B cell (primary cell): ENCODE data around the gene WDR75. TPM values are rescaled to one million over a fixed set of nuclear protein-coding genes. Genes with fewer than 3 reads are reported as not detected.

Experiments used
- ATAC-seq: fragments of 200-7000 bp; cut with Tn5 transposase; one replicate; pipeline ENCODE4 v1.10.0; 2021; ENCODE audit warnings: low read depth, mild to moderate bottlenecking, moderate number of reproducible peaks, moderate library complexity
- CTCF ChIA-PET: fragments of 350-600 bp; sonication (Branson Sonifier 250); formaldehyde crosslinking; loops from one replicate; lab custom pipeline; 2021; ENCODE audit warnings: antibody characterized with exemption, inconsistent platforms; lab: Charles Lee
- POLR2A ChIA-PET: fragments of 350-600 bp; sonication (Branson Sonifier 250); formaldehyde crosslinking; loops from one replicate; lab custom pipeline; 2021; ENCODE audit warnings: antibody characterized with exemption; lab: Charles Lee
- DNase-seq: peaks from one replicate; pipeline ENCODE4 v3.0.0; 2013
- H2AFZ ChIP-seq: 2 replicates; pipeline ENCODE4 v1.6.1; 2012; ENCODE audit warnings: mild to moderate bottlenecking, low read depth, low read length; ENCODE audit not compliant: insufficient read depth, poor library complexity, severe bottlenecking
- H3K27ac ChIP-seq, 2 donors: 1 replicate in 1 of 2; 2 replicates in 1 of 2; pipeline ENCODE4 v1.5.1; 2012 to 2013; ENCODE audit warnings: low read length in 2 of 2, mild to moderate bottlenecking in 2 of 2, moderate library complexity in 1 of 2
- H3K27me3 ChIP-seq, 4 experiments: fragments of 200-600 bp in 1 of 4; sonication (generic) in 1 of 4; replicated peaks in 1 of 4; 1 replicate in 2 of 4; 2 replicates in 2 of 4; pipeline versions ENCODE4 v1.6.1 to v1.7.0; 2013 to 2016; ENCODE audit warnings: low read length in 3 of 4, mild to moderate bottlenecking in 2 of 4, mixed read lengths in 1 of 4, moderate library complexity in 1 of 4; ENCODE audit not compliant: insufficient read depth in 4 of 4, control insufficient read depth in 3 of 4; ENCODE audit errors: control extremely low read depth in 1 of 4
- H3K36me3 ChIP-seq, 2 experiments: replicated peaks in 1 of 2; 1 replicate in 1 of 2; 2 replicates in 1 of 2; pipeline versions ENCODE4 v1.6.1 to v1.7.1; 2013; ENCODE audit warnings: low read length in 1 of 2; ENCODE audit not compliant: insufficient read depth in 2 of 2, control insufficient read depth in 1 of 2; ENCODE audit errors: control extremely low read depth in 1 of 2, extremely low read depth in 1 of 2
- H3K4me1 ChIP-seq, 2 donors: fragments of 200-600 bp in 1 of 2; sonication (generic) in 1 of 2; 1 replicate in 1 of 2; 2 replicates in 1 of 2; pipeline versions ENCODE4 v1.5.1 to v1.6.1; 2013 to 2017; ENCODE audit warnings: low read length in 2 of 2; ENCODE audit not compliant: control insufficient read depth in 2 of 2, insufficient read depth in 2 of 2
- H3K4me2 ChIP-seq: replicated peaks from 2 replicates; pipeline ENCODE3; 2012; ENCODE audit warnings: mild to moderate bottlenecking, low read depth, low read length; ENCODE audit not compliant: poor library complexity, severe bottlenecking
- H3K4me3 ChIP-seq, 5 experiments: fragments of 200-600 bp in 1 of 5; sonication (generic) in 1 of 5; 1 replicate in 3 of 5; 2 replicates in 2 of 5; pipeline versions ENCODE4 v1.5.1 to v1.7.0; 2011 to 2016; ENCODE audit warnings: low read length in 4 of 5, mild to moderate bottlenecking in 4 of 5, low read depth in 2 of 5, control low read depth in 1 of 5, moderate library complexity in 1 of 5; ENCODE audit not compliant: insufficient read depth in 1 of 5; ENCODE audit errors: control extremely low read depth in 1 of 5, extremely low read depth in 1 of 5
- H3K79me2 ChIP-seq: fragments of 200-600 bp; sonication (generic); one replicate; pipeline ENCODE4 v1.6.0; 2016; ENCODE audit warnings: low read length; ENCODE audit not compliant: control insufficient read depth, insufficient read depth
- H3K9ac ChIP-seq: fragments of 200-600 bp; sonication (generic); 2 replicates; pipeline ENCODE4 v1.6.1; 2017; ENCODE audit warnings: mild to moderate bottlenecking, low read length, moderate library complexity
- H3K9me3 ChIP-seq, 3 donors: one replicate each; pipeline versions ENCODE4 v1.6.1 to v1.7.1; 2013; ENCODE audit warnings: low read length in 2 of 3; ENCODE audit not compliant: control insufficient read depth in 2 of 3, insufficient read depth in 1 of 3; ENCODE audit errors: control extremely low read depth in 1 of 3
- H4K20me1 ChIP-seq: 2 replicates; pipeline ENCODE4 v1.6.0; 2012; ENCODE audit warnings: mild to moderate bottlenecking, low read length; ENCODE audit not compliant: insufficient read depth, control insufficient read depth, poor library complexity, severe bottlenecking
- H3K27ac Mint-ChIP-seq: one replicate; pipeline ENCODE4 v1.8.0; 2021; ENCODE audit warnings: mixed read lengths
- H3K27me3 Mint-ChIP-seq: one replicate; pipeline ENCODE4 v1.8.0; 2021; ENCODE audit warnings: mixed read lengths
- H3K4me1 Mint-ChIP-seq: one replicate; pipeline ENCODE4 v1.8.0; 2021; ENCODE audit warnings: mixed read lengths
- H3K4me3 Mint-ChIP-seq: one replicate; pipeline ENCODE4 v1.8.0; 2021; ENCODE audit warnings: mixed read lengths
- H3K9me3 Mint-ChIP-seq: one replicate; pipeline ENCODE4 v1.8.0; 2022; ENCODE audit warnings: mixed read lengths; ENCODE audit not compliant: insufficient read depth
- EZH2 ChIP-seq: IDR thresholded peaks from 2 replicates; pipeline ENCODE4 v1.6.1; 2012; ENCODE audit warnings: borderline replicate concordance, low read depth, mild to moderate bottlenecking, moderate library complexity, low read length; ENCODE audit not compliant: insufficient read depth, poor library complexity, severe bottlenecking
- WGBS: methylation state at CpG from one replicate; pipeline ENCODE4 v1.1.5; 2013; ENCODE audit warnings: missing lambda C conversion rate; ENCODE audit not compliant: insufficient coverage; 5-methylcytosine and 5-hydroxymethylcytosine counted together
- intact Hi-C: fragments of 100-400 bp; cut with micrococcal nuclease; formaldehyde crosslinking; loops from one replicate; pipeline ENCODE4 v1.10.0; 2022
- polyA plus RNA-seq: library from polyadenylated mRNA; depleted of rRNA; stranded (reverse); fragments of >200 nt; gene quantifications from 2 replicates; pipeline ENCODE4 v1.2.3, GENCODE V29; 2012
- total RNA-seq, 2 donors: library from RNA; stranded (reverse); fragments of 120-200 nt in 1 of 2; gene quantifications; 1 replicate in 1 of 2; 2 replicates in 1 of 2; pipeline versions ENCODE4 v1.2.3 to v1.2.4, GENCODE V29; 2013 to 2022
- TF ChIP-seq, protein P1 (sequence below): fragments of 200-600 bp; IDR thresholded peaks from one replicate; pipeline ENCODE4 v1.8.0; 2022; ENCODE audit warnings: antibody characterized with exemption, mild to moderate bottlenecking

The WDR75 gene
- total and polyA plus RNA-seq, 2 donors (not counting 1 experiment from before 2014, with no cell fraction given) = 17.6 to 51.2 TPM

DNA sequence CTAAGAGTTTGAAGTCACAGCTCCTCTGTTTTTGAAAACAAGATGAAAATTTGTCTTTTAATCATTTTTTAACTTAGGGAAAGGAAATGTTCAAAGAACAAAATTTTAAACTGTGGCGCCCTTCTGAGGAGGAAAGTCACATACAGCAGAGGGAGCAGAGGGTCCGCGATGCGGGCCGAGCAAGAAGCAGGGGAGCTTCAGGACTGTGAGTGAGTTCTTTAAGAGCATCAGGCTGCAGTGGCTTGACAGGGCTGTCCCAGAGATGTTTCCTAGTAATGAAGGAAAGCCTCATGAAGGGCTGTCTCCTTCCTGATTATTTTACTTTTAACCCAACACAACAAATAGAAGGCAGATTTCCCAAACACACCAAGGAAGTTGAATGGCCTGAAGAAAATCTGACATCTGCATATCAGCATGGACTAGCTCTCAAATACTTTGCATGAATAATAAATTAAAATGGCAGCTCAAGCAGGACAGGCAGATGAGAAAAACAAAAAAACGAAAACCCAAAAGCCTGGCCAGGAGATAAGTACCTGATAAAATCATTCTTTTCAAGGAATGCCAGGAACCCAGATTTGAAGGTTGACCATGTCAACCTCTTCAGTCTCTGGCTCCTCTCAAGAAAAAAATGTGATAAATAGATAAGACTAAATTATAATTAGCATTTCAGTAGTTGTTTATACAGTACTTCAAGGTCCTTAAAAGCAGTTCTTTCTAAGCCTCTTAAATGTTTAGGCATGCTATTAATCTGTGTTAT lies 78.5 kb downstream of the WDR75 start:
- no peaks in the 10 kb centered on the region for H3K79me2 ChIP-seq
- H3K4me1 ChIP-seq = no peaks in the 10 kb centered on the region
- H3K36me3 ChIP-seq = no peaks in the 10 kb centered on the region
- intact Hi-C loops = no loop called here
- 100% methylated on average over 5 of the region's 6 CpGs for WGBS
- H3K27me3 ChIP-seq = no peaks in the 10 kb centered on the region
- Mint-ChIP-seq H3K4me1 (no peaks in the 10 kb centered on the region), H3K4me3 (no peak overlapping the region), H3K27me3 (peaks cover 7% of the 10 kb centered on the region), H3K27ac (no peak overlapping the region), H3K9me3 (no peaks in the 10 kb centered on the region)
- no peak overlapping the region for H3K4me3 ChIP-seq
- no peak overlapping the region for H3K9ac ChIP-seq
- no peaks in the 10 kb centered on the region for H3K9me3 ChIP-seq
- H3K27ac ChIP-seq = no peak overlapping the region
- H4K20me1 ChIP-seq = no peaks in the 10 kb centered on the region
- DNase-seq = no peak
- TF ChIP-seq EZH2 = no peak
- TF ChIP-seq, protein P1, sequence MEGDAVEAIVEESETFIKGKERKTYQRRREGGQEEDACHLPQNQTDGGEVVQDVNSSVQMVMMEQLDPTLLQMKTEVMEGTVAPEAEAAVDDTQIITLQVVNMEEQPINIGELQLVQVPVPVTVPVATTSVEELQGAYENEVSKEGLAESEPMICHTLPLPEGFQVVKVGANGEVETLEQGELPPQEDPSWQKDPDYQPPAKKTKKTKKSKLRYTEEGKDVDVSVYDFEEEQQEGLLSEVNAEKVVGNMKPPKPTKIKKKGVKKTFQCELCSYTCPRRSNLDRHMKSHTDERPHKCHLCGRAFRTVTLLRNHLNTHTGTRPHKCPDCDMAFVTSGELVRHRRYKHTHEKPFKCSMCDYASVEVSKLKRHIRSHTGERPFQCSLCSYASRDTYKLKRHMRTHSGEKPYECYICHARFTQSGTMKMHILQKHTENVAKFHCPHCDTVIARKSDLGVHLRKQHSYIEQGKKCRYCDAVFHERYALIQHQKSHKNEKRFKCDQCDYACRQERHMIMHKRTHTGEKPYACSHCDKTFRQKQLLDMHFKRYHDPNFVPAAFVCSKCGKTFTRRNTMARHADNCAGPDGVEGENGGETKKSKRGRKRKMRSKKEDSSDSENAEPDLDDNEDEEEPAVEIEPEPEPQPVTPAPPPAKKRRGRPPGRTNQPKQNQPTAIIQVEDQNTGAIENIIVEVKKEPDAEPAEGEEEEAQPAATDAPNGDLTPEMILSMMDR = no peak
- ChIA-PET POLR2A (no interaction called here), CTCF (interaction anchor here (1.2 kb wide), 1 partner anchor 10 kb away, joined by 3 read pairs; no protein-coding TSS in a partner anchor)
- H2AFZ ChIP-seq = no peak overlapping the region
- H3K4me2 ChIP-seq = no peak overlapping the region
- ATAC-seq = no peak

DNA sequence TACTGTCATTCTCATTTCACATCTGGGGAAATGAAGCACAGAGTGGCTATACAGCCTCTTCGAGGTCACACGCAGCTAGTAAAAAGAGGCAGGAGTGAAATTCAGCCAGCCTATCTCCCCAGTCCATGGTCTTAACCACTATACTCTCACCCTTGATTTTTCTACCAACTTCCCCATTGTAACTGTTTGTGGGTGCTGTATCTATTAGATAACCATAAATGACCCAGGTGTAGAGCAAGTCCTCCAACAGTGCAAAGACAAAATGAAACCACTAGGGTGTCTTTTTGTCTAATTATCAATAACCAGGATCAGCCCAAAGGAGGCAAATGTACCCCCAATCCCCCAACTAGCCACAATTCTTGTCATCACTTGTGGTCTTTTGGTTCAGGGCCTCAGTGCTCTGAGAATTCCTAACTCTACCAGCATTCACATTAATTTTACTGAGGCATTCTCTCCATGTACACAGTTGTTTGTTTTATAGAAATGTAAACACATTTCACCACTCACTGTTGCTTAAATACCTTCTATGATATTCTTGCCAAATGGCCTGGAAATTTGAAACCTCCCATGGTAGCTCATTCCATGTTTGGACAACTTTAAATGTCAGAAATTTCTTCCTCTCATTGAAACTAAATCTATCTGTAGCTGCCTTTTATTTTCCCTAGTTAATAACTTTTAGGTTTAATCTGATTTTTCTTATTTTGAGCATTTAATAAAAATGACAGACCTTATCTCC lies 80.6 kb downstream of the WDR75 start:
- no peaks in the 10 kb centered on the region for H3K9me3 Mint-ChIP-seq
- DNase-seq = no peak
- Histone ChIP-seq H3K4me2 (no peak overlapping the region), H4K20me1 (no peaks in the 10 kb centered on the region), H2AFZ (no peak overlapping the region), H3K27me3 (peaks cover 0 to under 1% (median 0%) of the 10 kb centered on the region in 4 experiments), H3K27ac (no peak overlapping the region), H3K4me3 (no peak overlapping the region), H3K4me1 (no peaks in the 10 kb centered on the region), H3K79me2 (no peaks in the 10 kb centered on the region), H3K9ac (no peak overlapping the region), H3K36me3 (no peaks in the 10 kb centered on the region), H3K9me3 (no peaks in the 10 kb centered on the region)
- no CpG with 5 or more reads among the region's 2 CpGs for WGBS
- CTCF ChIA-PET = no interaction called here
- POLR2A ChIA-PET = no interaction called here
- no peak overlapping the region for H3K27ac Mint-ChIP-seq
- ATAC-seq = no peak
- no peak overlapping the region for H3K4me3 Mint-ChIP-seq
- intact Hi-C loops = no loop called here
- peaks cover 7% of the 10 kb centered on the region for H3K27me3 Mint-ChIP-seq
- H3K4me1 Mint-ChIP-seq = no peaks in the 10 kb centered on the region
- no peak for TF ChIP-seq EZH2
- TF ChIP-seq, protein P1 = no peak
